Stimulated activated CD4-positive, alpha-beta T cell treated with anti-CD3 and anti-CD28 coated beads, Interleukin-4, amount 100 ng/mL, for 24 hours (primary cell): ENCODE data around the gene PBX4.

ENCODE experiments used
- DNase-seq: peaks from one replicate; pipeline ENCODE4 v3.0.0-alpha.2; 2020

Gene PBX4

GRCh38 chr19:19553670-19554069 lies 64.8 kb downstream of the PBX4 start:
- DNase-seq: no peak

GRCh38 chr19:19552798-19553197 lies 65.7 kb downstream of the PBX4 start:
- DNase-seq: no peak

GRCh38 chr19:19551853-19552192 lies 66.7 kb downstream of the PBX4 start:
- DNase-seq: no peak

GRCh38 chr19:19550972-19551852 lies 67.3 kb downstream of the PBX4 start:
- DNase-seq: no peak

GRCh38 chr19:19550485-19550929 lies 68.0 kb downstream of the PBX4 start:
- DNase-seq: no peak

GRCh38 chr19:19549804-19550464 lies 68.6 kb downstream of the PBX4 start:
- DNase-seq: no peak

GRCh38 chr19:19548915-19549759 lies 69.3 kb downstream of the PBX4 start:
- DNase-seq: no peak

- no peak for DNase-seq
Measured at GRCh38 chr19:19547674-19548336, 70.7 kb downstream of the PBX4 start.

- DNase-seq: no peak
Measured at GRCh38 chr19:19546751-19547162, 71.7 kb downstream of the PBX4 start.

- no peak for DNase-seq
Measured at GRCh38 chr19:19545707-19546106, 72.8 kb downstream of the PBX4 start.

GRCh38 chr19:19544954-19545591 lies 73.4 kb downstream of the PBX4 start:
- DNase-seq: no peak

GRCh38 chr19:19544257-19544953 lies 74.1 kb downstream of the PBX4 start:
- DNase-seq: no peak

- DNase-seq: no peak
Measured at GRCh38 chr19:19543640-19544039, 74.8 kb downstream of the PBX4 start.

GRCh38 chr19:19543101-19543500 lies 75.4 kb downstream of the PBX4 start:
- no peak for DNase-seq

GRCh38 chr19:19542507-19542906 lies 76.0 kb downstream of the PBX4 start:
- DNase-seq: no peak

GRCh38 chr19:19541616-19542015 lies 76.9 kb downstream of the PBX4 start:
- no peak for DNase-seq

- peak; percentile 78 for DNase-seq
Measured at GRCh38 chr19:19540715-19541515, 77.6 kb downstream of the PBX4 start.

- DNase-seq: peak; percentile 58
Measured at GRCh38 chr19:19540064-19540714, 78.3 kb downstream of the PBX4 start.

GRCh38 chr19:19539698-19540063 lies 78.8 kb downstream of the PBX4 start:
- DNase-seq: no peak

GRCh38 chr19:19538785-19539166 lies 79.7 kb downstream of the PBX4 start:
- DNase-seq: no peak
